Ovary (tissue), 9 donors: ENCODE results near the gene ADI1. TPM values are rescaled to one million over a fixed set of nuclear protein-coding genes. Genes with fewer than 3 reads are reported as not detected.
"Not testable (repeated sequence)": the region's sequence is repeated elsewhere in the genome, so short reads cannot be mapped to it uniquely, and the experiment has no call there.

Experiments used
- DNase-seq, 5 donors: peaks; one replicate each; pipeline ENCODE4 v3.0.0-alpha.2; 2019 to 2020
- H3K27ac ChIP-seq, 2 donors: fragments of 200-600 bp; one replicate each; pipeline versions ENCODE4 v1.5.1 to v1.8.0; 2019 to 2022
- H3K27me3 ChIP-seq: fragments of 200-600 bp; one replicate; pipeline ENCODE4 v1.8.0; 2022
- H3K36me3 ChIP-seq: fragments of 200-600 bp; sonication (generic); one replicate; pipeline ENCODE4 v1.5.1; 2019
- H3K4me1 ChIP-seq: one replicate; pipeline ENCODE4 v1.8.1; 2013; ENCODE audit warnings: mild to moderate bottlenecking, moderate library complexity; ENCODE audit not compliant: insufficient read depth
- H3K4me3 ChIP-seq: fragments of 200-600 bp; sonication (generic); one replicate; pipeline ENCODE4 v1.5.1; 2017
- H3K9me3 ChIP-seq, 2 donors: fragments of 200-600 bp in 1 of 2; sonication (generic) in 1 of 2; one replicate each; pipeline versions ENCODE4 v1.5.1 to v1.8.1; 2013 to 2019; ENCODE audit warnings: mild to moderate bottlenecking in 1 of 2, moderate library complexity in 1 of 2
- CTCF ChIP-seq, 3 donors: fragments of 450-650 bp in 2 of 3; fragments of 200-600 bp in 1 of 3; IDR thresholded peaks; one replicate each; pipeline versions ENCODE4 v1.5.1 to v1.8.0; 2016 to 2022; ENCODE audit warnings: antibody characterized with exemption in 3 of 3, mild to moderate bottlenecking in 1 of 3
- EP300 ChIP-seq: sonication (generic); formaldehyde crosslinking; IDR thresholded peaks from one replicate; pipeline ENCODE4 v1.6.1; 2017; ENCODE audit warnings: antibody characterized with exemption
- POLR2A ChIP-seq: fragments of 450-650 bp; IDR thresholded peaks from one replicate; pipeline ENCODE4 v1.6.1; 2017; ENCODE audit warnings: antibody characterized with exemption, mild to moderate bottlenecking, moderate library complexity
- WGBS, 3 donors: extraction: QIAGEN DNeasy Blood & Tissue Kit in 1 of 3; methylation state at CpG; one replicate each; pipeline versions ENCODE4 v1.1.5 to v1.1.7; 2013 to 2017; 5-methylcytosine and 5-hydroxymethylcytosine counted together
- intact Hi-C, 4 donors: fragments of 100-400 bp; cut with DNase I; formaldehyde crosslinking; loops; one replicate each; pipeline versions ENCODE4 v1.11.0 to v1.15.1; 2022 to 2023
- polyA plus RNA-seq, 2 donors: library from polyadenylated mRNA; stranded (reverse); fragments of 200-250 nt in 1 of 2; fragments of 350-450 nt in 1 of 2; fragmentation: Illumina TruSeq in 1 of 2; extraction: RNeasy Lipid Tissue Mini Kit (QIAGEN cat#74804) in 1 of 2; gene quantifications; one replicate each; pipeline ENCODE4 v1.2.3, GENCODE V29; 2013 to 2014
- total RNA-seq, 7 donors: library from RNA; depleted of rRNA in 2 of 7; stranded (reverse); fragments of >200 nt in 2 of 7; fragmentation: NEBNext Ultra II Directional in 3 of 7; extraction: Animal tissue kit (Norgen Biotek cat#: 25700) in 3 of 7; gene quantifications; one replicate each; pipeline versions ENCODE4 v1.1.0 to v1.2.4, GENCODE V29; 2016 to 2023
- donor health status: DM: no; HTN: no; CAD: no; lungs with moderate emphysema.
- donor health status: DM: no; HTN: no; CAD: no.
- donor health status: Bipolar disorder and iron deficiency.
- donor health status: DM: yes; HTN: yes; CAD: no.
- donor health status: DM: no; HTN: no; CAD: no.
- donor health status: DM: yes; HTN: yes; CAD: no.

The ADI1 gene
- total and polyA plus RNA-seq, 9 donors: 35.9 to 77.2 (median 51.9) TPM

- no peak overlapping the region for H3K4me3 ChIP-seq
- H3K9me3 ChIP-seq: no peaks in the 10 kb centered on the region
- intact Hi-C loops: no loop called here
- no peak overlapping the region for H3K27ac ChIP-seq
- 78 to 89% (median 81%) methylated on average over 15 to 16 of the region's 16 CpGs for WGBS, 3 donors
- TF ChIP-seq EP300 (no peak), CTCF (IDR thresholded peaks at IDR 0.05) (no peak), POLR2A (no peak)
- H3K4me1 ChIP-seq: peaks cover 5% of the 10 kb centered on the region
- H3K36me3 ChIP-seq: no peaks in the 10 kb centered on the region
- no peak for DNase-seq
- no peaks in the 10 kb centered on the region for H3K27me3 ChIP-seq
Measured at GRCh38 chr2:3450385-3451010, 68.8 kb downstream of the ADI1 start.

- no peak overlapping the region for H3K27ac ChIP-seq
- no peak overlapping the region for H3K4me3 ChIP-seq
- H3K27me3 ChIP-seq: no peaks in the 10 kb centered on the region
- no peaks in the 10 kb centered on the region for H3K9me3 ChIP-seq
- TF ChIP-seq EP300 (no peak), POLR2A (no peak), CTCF (IDR thresholded peaks at IDR 0.05) (no peak)
- DNase-seq: no peak
- intact Hi-C loops: no loop called here
- H3K4me1 ChIP-seq: peaks cover 5% of the 10 kb centered on the region
- 93 to 95% (median 94%) methylated on average over 11 of the region's 11 CpGs for WGBS, 3 donors
- H3K36me3 ChIP-seq: no peaks in the 10 kb centered on the region
Measured at GRCh38 chr2:3449936-3450335, 69.4 kb downstream of the ADI1 start.

GRCh38 chr2:3449086-3449485, 70.2 kb downstream of the ADI1 start:
- WGBS, 3 donors: 27 to 34% (median 29%) methylated on average over 13 of the region's 13 CpGs
- Histone ChIP-seq H3K27ac (no peak overlapping the region), H3K4me3 (no peak overlapping the region), H3K4me1 (peaks cover 5% of the 10 kb centered on the region), H3K9me3 (no peaks in the 10 kb centered on the region), H3K36me3 (no peaks in the 10 kb centered on the region), H3K27me3 (no peaks in the 10 kb centered on the region)
- DNase-seq: no peak
- no peak for TF ChIP-seq POLR2A
- TF ChIP-seq EP300: no peak
- TF ChIP-seq CTCF (IDR thresholded peaks at IDR 0.05): no peak
- intact Hi-C loops: no loop called here

- H3K4me3 ChIP-seq, H3K27me3 ChIP-seq, H3K9me3 ChIP-seq, H3K4me1 ChIP-seq, H3K36me3 ChIP-seq, intact Hi-C loops, H3K27ac ChIP-seq: not testable (repeated sequence)
- DNase-seq: peak in 2 of 5 donors; percentile 33 to 62
- 11 to 25% (median 11%) methylated on average over 35 of the region's 35 CpGs for WGBS, 3 donors
Measured at GRCh38 chr2:3448441-3448911, 70.9 kb downstream of the ADI1 start.

- no peak overlapping the region for H3K27ac ChIP-seq
Measured at GRCh38 chr2:3447789-3448317, 71.5 kb downstream of the ADI1 start.

More at GRCh38 chr2:3447789-3448317, 71.5 kb downstream of the ADI1 start:
- H3K27me3 ChIP-seq: no peaks in the 10 kb centered on the region
- H3K4me1 ChIP-seq: peaks cover 5% of the 10 kb centered on the region
- no peaks in the 10 kb centered on the region for H3K36me3 ChIP-seq
- H3K4me3 ChIP-seq: no peak overlapping the region
- intact Hi-C loops: no loop called here
- H3K9me3 ChIP-seq: no peaks in the 10 kb centered on the region
- WGBS, 3 donors: 61 to 71% (median 67%) methylated on average over 9 of the region's 9 CpGs
- no peak for TF ChIP-seq EP300
- no peak for TF ChIP-seq POLR2A
- no peak for TF ChIP-seq CTCF (IDR thresholded peaks at IDR 0.05)
- no peak for DNase-seq
